WTC11 (cell line): ENCODE measurements around the gene MCIDAS. TPM values are rescaled to one million over a fixed set of nuclear protein-coding genes. Genes with fewer than 3 reads are reported as not detected.

Experiments used
- ATAC-seq: fragments of 200-7000 bp; cut with Tn5 transposase; 2 replicates; pipeline ENCODE4 v1.10.0; 2021; ENCODE audit warnings: mild to moderate bottlenecking, moderate library complexity
- CTCF ChIA-PET: fragments of 300-600 bp; sonication (Branson Sonifier 250); formaldehyde crosslinking; loops from one replicate; lab custom pipeline; 2021; ENCODE audit warnings: antibody characterized with exemption; lab: Charles Lee
- POLR2A ChIA-PET: fragments of 350-600 bp; sonication (Branson Sonifier 250); formaldehyde crosslinking; loops from one replicate; lab custom pipeline; 2021; ENCODE audit warnings: antibody characterized with exemption; lab: Charles Lee
- DNase-seq: peaks from one replicate; pipeline ENCODE4 v3.0.0; 2021; ENCODE audit warnings: low spot score
- H3K27ac Mint-ChIP-seq: 2 replicates; pipeline ENCODE4 v1.8.0; 2021; ENCODE audit warnings: mixed read lengths
- H3K27me3 Mint-ChIP-seq: 2 replicates; pipeline ENCODE4 v1.8.0; 2021; ENCODE audit warnings: low read depth, mild to moderate bottlenecking, moderate library complexity, mixed read lengths
- H3K36me3 Mint-ChIP-seq: 2 replicates; pipeline ENCODE4 v1.8.0; 2021; ENCODE audit warnings: mixed read lengths
- H3K4me1 Mint-ChIP-seq: 2 replicates; pipeline ENCODE4 v1.8.0; 2022; ENCODE audit warnings: mixed read lengths
- H3K4me3 Mint-ChIP-seq: 2 replicates; pipeline ENCODE4 v1.8.0; 2021; ENCODE audit warnings: mild to moderate bottlenecking, moderate library complexity, mixed read lengths
- H3K9me3 Mint-ChIP-seq: 2 replicates; pipeline ENCODE4 v1.8.0; 2021; ENCODE audit warnings: mixed read lengths
- CREB1 ChIP-seq: sonication (generic); formaldehyde crosslinking; IDR thresholded peaks from 2 replicates; pipeline ENCODE4 v1.8.0; 2023; ENCODE audit warnings: mild to moderate bottlenecking, missing genetic modification reagents
- ESRRA ChIP-seq: sonication (generic); formaldehyde crosslinking; IDR thresholded peaks from 2 replicates; pipeline ENCODE4 v1.8.1; 2022; ENCODE audit warnings: mild to moderate bottlenecking, missing genetic modification reagents, borderline replicate concordance
- IRF2 ChIP-seq: sonication (generic); formaldehyde crosslinking; IDR thresholded peaks from 2 replicates; pipeline ENCODE4 v1.8.0; 2022; ENCODE audit warnings: low read depth, missing genetic modification reagents, borderline replicate concordance
- JAZF1 ChIP-seq: fragments of 250-450 bp; sonication (Bioruptor Pico); IDR thresholded peaks from 2 replicates; pipeline ENCODE4 v1.9.0; 2021; ENCODE audit warnings: moderate library complexity, mild to moderate bottlenecking, inconsistent platforms
- JUN ChIP-seq: sonication (generic); formaldehyde crosslinking; IDR thresholded peaks from 2 replicates; pipeline ENCODE4 v1.8.0; 2023; ENCODE audit warnings: mild to moderate bottlenecking, missing genetic modification reagents
- MYBL2 ChIP-seq: sonication (generic); formaldehyde crosslinking; IDR thresholded peaks from 2 replicates; pipeline ENCODE4 v1.8.1; 2023; ENCODE audit warnings: mild to moderate bottlenecking, moderate library complexity, missing genetic modification reagents
- NR2C2 ChIP-seq: sonication (generic); formaldehyde crosslinking; IDR thresholded peaks from 2 replicates; pipeline ENCODE4 v1.8.0; 2022; ENCODE audit warnings: mild to moderate bottlenecking, missing genetic modification reagents
- SMAD4 ChIP-seq: sonication (generic); formaldehyde crosslinking; IDR thresholded peaks from 2 replicates; pipeline ENCODE4 v1.8.0; 2022; ENCODE audit warnings: mild to moderate bottlenecking, missing genetic modification reagents
- SOX15 ChIP-seq: fragments of 250-450 bp; sonication (Bioruptor Pico); IDR thresholded peaks from 2 replicates; pipeline ENCODE4 v1.9.0; 2021; ENCODE audit warnings: mild to moderate bottlenecking
- TCF7 ChIP-seq: sonication (generic); formaldehyde crosslinking; IDR thresholded peaks from 2 replicates; pipeline ENCODE4 v1.8.0; 2022; ENCODE audit warnings: mild to moderate bottlenecking, low read depth, missing genetic modification reagents, moderate library complexity
- TP53 ChIP-seq: sonication (generic); formaldehyde crosslinking; IDR thresholded peaks from 2 replicates; pipeline ENCODE4 v1.8.1; 2023; ENCODE audit warnings: mild to moderate bottlenecking, missing genetic modification reagents
- ZBTB21 ChIP-seq: sonication (generic); formaldehyde crosslinking; IDR thresholded peaks from 2 replicates; pipeline ENCODE4 v1.8.1; 2023; ENCODE audit warnings: mild to moderate bottlenecking, missing genetic modification reagents, borderline replicate concordance
- ZNF121 ChIP-seq: sonication (generic); formaldehyde crosslinking; IDR thresholded peaks from 2 replicates; pipeline ENCODE4 v1.8.0; 2023; ENCODE audit warnings: missing genetic modification reagents
- ZNF416 ChIP-seq: fragments of 250-450 bp; sonication (Bioruptor Pico); IDR thresholded peaks from 2 replicates; pipeline ENCODE4 v1.9.0; 2021; ENCODE audit warnings: mild to moderate bottlenecking, inconsistent platforms
- ZNF423 ChIP-seq: fragments of 250-450 bp; sonication (Bioruptor Pico); IDR thresholded peaks from 2 replicates; pipeline ENCODE4 v2.1.2; 2022; ENCODE audit warnings: mild to moderate bottlenecking, moderate library complexity
- total RNA-seq: library from RNA; stranded (reverse); gene quantifications from 3 replicates; pipeline ENCODE4 v1.2.3, GENCODE V29; 2021
- TF ChIP-seq, protein P1 (sequence below): fragments of 200-600 bp; IDR thresholded peaks from 2 replicates; pipeline ENCODE4 v1.8.0; 2022; ENCODE audit warnings: antibody characterized with exemption
- TF ChIP-seq, protein P2 (sequence below): sonication (generic); formaldehyde crosslinking; IDR thresholded peaks from 2 replicates; pipeline ENCODE4 v1.8.0; 2023; ENCODE audit warnings: missing genetic modification reagents
- TF ChIP-seq, protein P3 (sequence below): sonication (generic); formaldehyde crosslinking; IDR thresholded peaks from 2 replicates; pipeline ENCODE4 v1.8.1; 2022; ENCODE audit warnings: low read depth, mild to moderate bottlenecking, moderate library complexity, missing genetic modification reagents, borderline replicate concordance
- TF ChIP-seq, protein P4 (sequence below): sonication (generic); formaldehyde crosslinking; IDR thresholded peaks from 2 replicates; pipeline ENCODE4 v1.8.0; 2022; ENCODE audit warnings: mild to moderate bottlenecking, missing genetic modification reagents
- TF ChIP-seq, protein P5 (sequence below): sonication (generic); formaldehyde crosslinking; conservative IDR thresholded peaks from 2 replicates; pipeline ENCODE4 v1.8.1; 2023; ENCODE audit warnings: mild to moderate bottlenecking, low read depth, missing genetic modification reagents, moderate library complexity
- TF ChIP-seq, protein P6 (sequence below): fragments of 250-450 bp; sonication (Bioruptor Pico); IDR thresholded peaks from 2 replicates; pipeline ENCODE4 v2.1.2; 2022; ENCODE audit warnings: mild to moderate bottlenecking, moderate library complexity

Gene MCIDAS
- total RNA-seq, 1 experiment from 2014 or later, result 0.20 TPM

DNA sequence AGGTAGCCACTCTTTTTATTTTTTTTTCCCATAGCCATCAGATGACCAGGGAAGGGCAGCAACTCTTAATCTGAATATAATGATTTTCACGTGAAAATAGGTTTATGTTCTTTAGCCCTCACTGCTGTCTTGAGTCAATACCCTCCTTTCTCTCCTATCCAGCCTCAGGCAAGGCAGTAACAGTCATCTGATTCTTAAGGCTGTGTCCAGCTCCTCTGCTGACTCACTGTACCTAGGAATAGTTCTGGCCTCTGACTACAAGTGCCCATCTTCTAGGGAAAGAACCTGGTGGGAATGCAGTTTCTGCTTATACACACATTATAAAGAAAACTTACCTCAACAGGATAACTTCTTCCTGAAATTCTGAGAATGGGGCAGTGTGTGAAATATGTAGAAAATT lies 49.7 kb upstream of the MCIDAS start:
- ChIA-PET CTCF (interaction anchor here (0.8 kb wide), 1 partner anchor 43 kb away, joined by 3 read pairs; no protein-coding TSS in a partner anchor), POLR2A (no interaction called here)
- Mint-ChIP-seq H3K27ac (no peak overlapping the region), H3K4me1 (no peaks in the 10 kb centered on the region), H3K27me3 (no peaks in the 10 kb centered on the region), H3K9me3 (no peaks in the 10 kb centered on the region), H3K4me3 (no peak overlapping the region), H3K36me3 (peaks cover 36% of the 10 kb centered on the region)
- ATAC-seq (no peak), DNase-seq (no peak)
- TF ChIP-seq NR2C2, result no peak

DNA sequence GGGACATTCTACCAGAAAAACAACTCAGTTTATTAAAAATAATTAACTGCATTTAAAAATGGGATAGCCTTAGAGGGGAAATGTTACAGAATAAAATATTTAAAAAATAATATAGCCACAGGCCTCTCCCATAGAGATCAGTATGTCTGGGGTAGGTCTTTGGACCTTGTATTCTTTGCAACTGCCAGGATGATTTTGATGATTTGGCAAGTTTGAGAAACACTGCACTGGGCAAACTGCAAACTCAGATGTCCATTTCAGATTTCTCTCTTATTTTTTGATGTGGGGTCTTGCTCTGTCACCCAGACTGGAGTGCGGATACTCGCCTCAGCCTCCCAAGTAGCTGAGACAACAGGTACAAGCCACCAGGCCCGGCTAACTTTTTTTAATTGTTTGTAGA lies 31.2 kb upstream of the MCIDAS start:
- H3K4me1 Mint-ChIP-seq, result peaks cover 9% of the 10 kb centered on the region; the same call in 1 of the 2 replicates
- DNase-seq (no peak), ATAC-seq (no peak)
- no peaks in the 10 kb centered on the region for H3K27me3 Mint-ChIP-seq
- no peak overlapping the region for H3K27ac Mint-ChIP-seq
- no peaks in the 10 kb centered on the region for H3K9me3 Mint-ChIP-seq
- peaks cover 13% of the 10 kb centered on the region for H3K36me3 Mint-ChIP-seq
- no peak for TF ChIP-seq CREB1 (CRISPR knock-in tag)
- TF ChIP-seq ZNF121 (CRISPR knock-in tag), result no peak
- TF ChIP-seq ZNF416, result no peak
- TF ChIP-seq, protein P1, sequence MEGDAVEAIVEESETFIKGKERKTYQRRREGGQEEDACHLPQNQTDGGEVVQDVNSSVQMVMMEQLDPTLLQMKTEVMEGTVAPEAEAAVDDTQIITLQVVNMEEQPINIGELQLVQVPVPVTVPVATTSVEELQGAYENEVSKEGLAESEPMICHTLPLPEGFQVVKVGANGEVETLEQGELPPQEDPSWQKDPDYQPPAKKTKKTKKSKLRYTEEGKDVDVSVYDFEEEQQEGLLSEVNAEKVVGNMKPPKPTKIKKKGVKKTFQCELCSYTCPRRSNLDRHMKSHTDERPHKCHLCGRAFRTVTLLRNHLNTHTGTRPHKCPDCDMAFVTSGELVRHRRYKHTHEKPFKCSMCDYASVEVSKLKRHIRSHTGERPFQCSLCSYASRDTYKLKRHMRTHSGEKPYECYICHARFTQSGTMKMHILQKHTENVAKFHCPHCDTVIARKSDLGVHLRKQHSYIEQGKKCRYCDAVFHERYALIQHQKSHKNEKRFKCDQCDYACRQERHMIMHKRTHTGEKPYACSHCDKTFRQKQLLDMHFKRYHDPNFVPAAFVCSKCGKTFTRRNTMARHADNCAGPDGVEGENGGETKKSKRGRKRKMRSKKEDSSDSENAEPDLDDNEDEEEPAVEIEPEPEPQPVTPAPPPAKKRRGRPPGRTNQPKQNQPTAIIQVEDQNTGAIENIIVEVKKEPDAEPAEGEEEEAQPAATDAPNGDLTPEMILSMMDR, result no peak
- TF ChIP-seq JAZF1 (CRISPR knock-in tag), result no peak
- no peak for TF ChIP-seq TP53 (CRISPR knock-in tag)
- TF ChIP-seq SOX15 (CRISPR knock-in tag), result no peak
- TF ChIP-seq ESRRA, result no peak
- TF ChIP-seq ZBTB21 (CRISPR knock-in tag), result no peak
- no peak for TF ChIP-seq TCF7 (CRISPR knock-in tag)
- TF ChIP-seq MYBL2 (CRISPR knock-in tag), result no peak
- TF ChIP-seq, protein P2, sequence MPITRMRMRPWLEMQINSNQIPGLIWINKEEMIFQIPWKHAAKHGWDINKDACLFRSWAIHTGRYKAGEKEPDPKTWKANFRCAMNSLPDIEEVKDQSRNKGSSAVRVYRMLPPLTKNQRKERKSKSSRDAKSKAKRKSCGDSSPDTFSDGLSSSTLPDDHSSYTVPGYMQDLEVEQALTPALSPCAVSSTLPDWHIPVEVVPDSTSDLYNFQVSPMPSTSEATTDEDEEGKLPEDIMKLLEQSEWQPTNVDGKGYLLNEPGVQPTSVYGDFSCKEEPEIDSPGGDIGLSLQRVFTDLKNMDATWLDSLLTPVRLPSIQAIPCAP, result no peak
- TF ChIP-seq, protein P3, sequence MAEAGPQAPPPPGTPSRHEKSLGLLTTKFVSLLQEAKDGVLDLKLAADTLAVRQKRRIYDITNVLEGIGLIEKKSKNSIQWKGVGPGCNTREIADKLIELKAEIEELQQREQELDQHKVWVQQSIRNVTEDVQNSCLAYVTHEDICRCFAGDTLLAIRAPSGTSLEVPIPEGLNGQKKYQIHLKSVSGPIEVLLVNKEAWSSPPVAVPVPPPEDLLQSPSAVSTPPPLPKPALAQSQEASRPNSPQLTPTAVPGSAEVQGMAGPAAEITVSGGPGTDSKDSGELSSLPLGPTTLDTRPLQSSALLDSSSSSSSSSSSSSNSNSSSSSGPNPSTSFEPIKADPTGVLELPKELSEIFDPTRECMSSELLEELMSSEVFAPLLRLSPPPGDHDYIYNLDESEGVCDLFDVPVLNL, result no peak
- no peak for TF ChIP-seq ZNF423
- TF ChIP-seq, protein P4, sequence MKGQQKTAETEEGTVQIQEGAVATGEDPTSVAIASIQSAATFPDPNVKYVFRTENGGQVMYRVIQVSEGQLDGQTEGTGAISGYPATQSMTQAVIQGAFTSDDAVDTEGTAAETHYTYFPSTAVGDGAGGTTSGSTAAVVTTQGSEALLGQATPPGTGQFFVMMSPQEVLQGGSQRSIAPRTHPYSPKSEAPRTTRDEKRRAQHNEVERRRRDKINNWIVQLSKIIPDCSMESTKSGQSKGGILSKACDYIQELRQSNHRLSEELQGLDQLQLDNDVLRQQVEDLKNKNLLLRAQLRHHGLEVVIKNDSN (CRISPR knock-in tag), result no peak
- no peak for TF ChIP-seq JUN
- TF ChIP-seq, protein P5, sequence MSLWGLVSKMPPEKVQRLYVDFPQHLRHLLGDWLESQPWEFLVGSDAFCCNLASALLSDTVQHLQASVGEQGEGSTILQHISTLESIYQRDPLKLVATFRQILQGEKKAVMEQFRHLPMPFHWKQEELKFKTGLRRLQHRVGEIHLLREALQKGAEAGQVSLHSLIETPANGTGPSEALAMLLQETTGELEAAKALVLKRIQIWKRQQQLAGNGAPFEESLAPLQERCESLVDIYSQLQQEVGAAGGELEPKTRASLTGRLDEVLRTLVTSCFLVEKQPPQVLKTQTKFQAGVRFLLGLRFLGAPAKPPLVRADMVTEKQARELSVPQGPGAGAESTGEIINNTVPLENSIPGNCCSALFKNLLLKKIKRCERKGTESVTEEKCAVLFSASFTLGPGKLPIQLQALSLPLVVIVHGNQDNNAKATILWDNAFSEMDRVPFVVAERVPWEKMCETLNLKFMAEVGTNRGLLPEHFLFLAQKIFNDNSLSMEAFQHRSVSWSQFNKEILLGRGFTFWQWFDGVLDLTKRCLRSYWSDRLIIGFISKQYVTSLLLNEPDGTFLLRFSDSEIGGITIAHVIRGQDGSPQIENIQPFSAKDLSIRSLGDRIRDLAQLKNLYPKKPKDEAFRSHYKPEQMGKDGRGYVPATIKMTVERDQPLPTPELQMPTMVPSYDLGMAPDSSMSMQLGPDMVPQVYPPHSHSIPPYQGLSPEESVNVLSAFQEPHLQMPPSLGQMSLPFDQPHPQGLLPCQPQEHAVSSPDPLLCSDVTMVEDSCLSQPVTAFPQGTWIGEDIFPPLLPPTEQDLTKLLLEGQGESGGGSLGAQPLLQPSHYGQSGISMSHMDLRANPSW, result no peak
- no peak for TF ChIP-seq SMAD4 (CRISPR knock-in tag)
- no peak for TF ChIP-seq IRF2 (CRISPR knock-in tag)
- TF ChIP-seq, protein P6, sequence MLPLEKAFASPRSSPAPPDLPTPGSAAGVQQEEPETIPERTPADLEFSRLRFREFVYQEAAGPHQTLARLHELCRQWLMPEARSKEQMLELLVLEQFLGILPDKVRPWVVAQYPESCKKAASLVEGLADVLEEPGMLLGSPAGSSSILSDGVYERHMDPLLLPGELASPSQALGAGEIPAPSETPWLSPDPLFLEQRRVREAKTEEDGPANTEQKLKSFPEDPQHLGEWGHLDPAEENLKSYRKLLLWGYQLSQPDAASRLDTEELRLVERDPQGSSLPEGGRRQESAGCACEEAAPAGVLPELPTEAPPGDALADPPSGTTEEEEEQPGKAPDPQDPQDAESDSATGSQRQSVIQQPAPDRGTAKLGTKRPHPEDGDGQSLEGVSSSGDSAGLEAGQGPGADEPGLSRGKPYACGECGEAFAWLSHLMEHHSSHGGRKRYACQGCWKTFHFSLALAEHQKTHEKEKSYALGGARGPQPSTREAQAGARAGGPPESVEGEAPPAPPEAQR (CRISPR knock-in tag), result no peak
- TF ChIP-seq, all 79 proteins: peak for 0
- H3K4me3 Mint-ChIP-seq, result no peak overlapping the region
- ChIA-PET POLR2A (no interaction called here), CTCF (no interaction called here)
